ENCODE measurements around the gene PEBP1. TPM values are rescaled to one million over a fixed set of nuclear protein-coding genes. Genes with fewer than 3 reads are reported as not detected.
"Not testable (repeated sequence)": the region's sequence is repeated elsewhere in the genome, so short reads cannot be mapped to it uniquely, and the experiment has no call there.

PEBP1 gene
- polyA plus RNA-seq, 1 donor from 2014 or later, result 702 TPM

DNA sequence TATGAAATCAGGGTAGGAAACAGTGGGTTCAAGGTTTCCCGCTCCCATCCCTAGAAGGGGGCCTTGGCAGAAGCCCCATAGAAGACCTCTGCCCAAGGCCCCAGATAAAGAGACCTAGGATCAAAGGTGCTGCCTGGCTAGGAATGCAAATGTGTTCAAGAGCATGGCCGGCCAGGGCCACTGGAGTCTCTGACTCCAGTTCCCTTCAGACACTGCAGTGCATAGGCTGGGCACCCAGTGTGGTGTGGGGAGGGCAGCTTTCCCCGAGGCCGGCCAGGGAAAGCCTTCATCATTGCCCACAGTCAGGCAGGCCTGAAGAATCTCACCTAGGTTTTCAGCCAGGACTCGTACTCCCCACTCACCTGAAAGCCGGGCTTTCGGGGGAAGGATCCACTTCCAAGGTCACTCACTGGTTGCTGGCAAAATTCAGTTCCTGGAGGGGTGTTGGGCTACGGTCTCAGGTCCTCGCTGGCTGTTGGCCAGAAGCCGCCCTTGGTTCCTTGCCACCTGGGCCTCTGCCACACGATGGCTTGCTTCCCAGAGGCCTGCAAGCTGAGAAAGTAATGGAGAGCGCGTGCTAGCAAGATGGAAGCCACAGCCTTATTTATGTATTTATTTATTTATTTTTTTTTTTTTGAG is 9.7 kb upstream of the PEBP1 start:
- Histone ChIP-seq H3K9me2 (ENCODE audit: insufficient read depth, low read length) (no peaks in the 10 kb centered on the region), H3K9me3 (ENCODE audit: low read length) (no peaks in the 10 kb centered on the region), H3K79me2 (replicated peaks; ENCODE audit: insufficient read depth, low read length) (no peaks in the 10 kb centered on the region), H2AFZ (ENCODE audit: low read depth, low read length) (no peak overlapping the region), H3K4me3 (ENCODE audit: low read length) (no peak overlapping the region), H3K4me2 (ENCODE audit: low read length) (no peak overlapping the region), H4K20me1 (ENCODE audit: insufficient read depth) (no peaks in the 10 kb centered on the region), H3K36me3 (ENCODE audit: insufficient read depth, low read length) (no peaks in the 10 kb centered on the region), H3K27ac (ENCODE audit: low read length) (no peak overlapping the region), H3F3A (ENCODE audit: insufficient read depth, low read length, poor library complexity, severe bottlenecking) (no peaks in the 10 kb centered on the region), H3K27me3 (ENCODE audit: insufficient read depth, low read depth, low read length) (no peaks in the 10 kb centered on the region), H3K9ac (ENCODE audit: low read length) (no peak overlapping the region)
- TF ChIP-seq EP300 (conservative IDR thresholded peaks at IDR 0.05; ENCODE audit: poor library complexity, severe bottlenecking) (no peak), RAD21 (conservative IDR thresholded peaks at IDR 0.05) (no peak), EZH2 (IDR thresholded peaks at IDR 0.05; ENCODE audit: borderline replicate concordance, insufficient read depth, low read length, poor library complexity, severe bottlenecking) (no peak), REST (IDR thresholded peaks at IDR 0.05; ENCODE audit: borderline replicate concordance) (no peak), TAF1 (IDR thresholded peaks at IDR 0.05; ENCODE audit: low read depth) (no peak), SMC3 (conservative IDR thresholded peaks at IDR 0.05; ENCODE audit: poor library complexity) (no peak), MXI1 (conservative IDR thresholded peaks at IDR 0.05; ENCODE audit: poor library complexity, severe bottlenecking) (no peak), POLR2AphosphoS5 (IDR thresholded peaks at IDR 0.05) (no peak)
- TF ChIP-seq, protein P1, sequence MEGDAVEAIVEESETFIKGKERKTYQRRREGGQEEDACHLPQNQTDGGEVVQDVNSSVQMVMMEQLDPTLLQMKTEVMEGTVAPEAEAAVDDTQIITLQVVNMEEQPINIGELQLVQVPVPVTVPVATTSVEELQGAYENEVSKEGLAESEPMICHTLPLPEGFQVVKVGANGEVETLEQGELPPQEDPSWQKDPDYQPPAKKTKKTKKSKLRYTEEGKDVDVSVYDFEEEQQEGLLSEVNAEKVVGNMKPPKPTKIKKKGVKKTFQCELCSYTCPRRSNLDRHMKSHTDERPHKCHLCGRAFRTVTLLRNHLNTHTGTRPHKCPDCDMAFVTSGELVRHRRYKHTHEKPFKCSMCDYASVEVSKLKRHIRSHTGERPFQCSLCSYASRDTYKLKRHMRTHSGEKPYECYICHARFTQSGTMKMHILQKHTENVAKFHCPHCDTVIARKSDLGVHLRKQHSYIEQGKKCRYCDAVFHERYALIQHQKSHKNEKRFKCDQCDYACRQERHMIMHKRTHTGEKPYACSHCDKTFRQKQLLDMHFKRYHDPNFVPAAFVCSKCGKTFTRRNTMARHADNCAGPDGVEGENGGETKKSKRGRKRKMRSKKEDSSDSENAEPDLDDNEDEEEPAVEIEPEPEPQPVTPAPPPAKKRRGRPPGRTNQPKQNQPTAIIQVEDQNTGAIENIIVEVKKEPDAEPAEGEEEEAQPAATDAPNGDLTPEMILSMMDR (IDR thresholded peaks at IDR 0.05; ENCODE audit: poor library complexity, severe bottlenecking), result no peak

- no peaks in the 10 kb centered on the region for H3F3A ChIP-seq (ENCODE audit: insufficient read depth, low read length, poor library complexity, severe bottlenecking)
- no peak overlapping the region for H3K4me3 ChIP-seq (ENCODE audit: low read length)
- H3K79me2 ChIP-seq (replicated peaks; ENCODE audit: insufficient read depth, low read length), result no peaks in the 10 kb centered on the region
- H3K9me3 ChIP-seq (ENCODE audit: low read length), result no peaks in the 10 kb centered on the region
- no peak overlapping the region for H3K4me2 ChIP-seq (ENCODE audit: low read length)
- H3K36me3 ChIP-seq (ENCODE audit: insufficient read depth, low read length), result no peaks in the 10 kb centered on the region
- no peak overlapping the region for H2AFZ ChIP-seq (ENCODE audit: low read depth, low read length)
- H3K9me2 ChIP-seq (ENCODE audit: insufficient read depth, low read length), result no peaks in the 10 kb centered on the region
- no peak for TF ChIP-seq RAD21 (conservative IDR thresholded peaks at IDR 0.05)
- TF ChIP-seq POLR2AphosphoS5 (IDR thresholded peaks at IDR 0.05), result no peak
- no peak for TF ChIP-seq EZH2 (IDR thresholded peaks at IDR 0.05; ENCODE audit: borderline replicate concordance, insufficient read depth, low read length, poor library complexity, severe bottlenecking)
- no peak for TF ChIP-seq SMC3 (conservative IDR thresholded peaks at IDR 0.05; ENCODE audit: poor library complexity)
- no peak for TF ChIP-seq EP300 (conservative IDR thresholded peaks at IDR 0.05; ENCODE audit: poor library complexity, severe bottlenecking)
- TF ChIP-seq MXI1 (conservative IDR thresholded peaks at IDR 0.05; ENCODE audit: poor library complexity, severe bottlenecking), result no peak
- TF ChIP-seq, protein P1 (IDR thresholded peaks at IDR 0.05; ENCODE audit: poor library complexity, severe bottlenecking), result no peak
- no peak for TF ChIP-seq TAF1 (IDR thresholded peaks at IDR 0.05; ENCODE audit: low read depth)
- TF ChIP-seq REST (IDR thresholded peaks at IDR 0.05; ENCODE audit: borderline replicate concordance), result no peak
- H4K20me1 ChIP-seq (ENCODE audit: insufficient read depth), result no peaks in the 10 kb centered on the region
- no peaks in the 10 kb centered on the region for H3K27me3 ChIP-seq (ENCODE audit: insufficient read depth, low read depth, low read length)
- H3K27ac ChIP-seq (ENCODE audit: low read length), result no peak overlapping the region
- no peak overlapping the region for H3K9ac ChIP-seq (ENCODE audit: low read length)
Measured at GRCh38 chr12:118127867-118128266, 8.1 kb upstream of the PEBP1 start.

- H3K9me3 ChIP-seq (ENCODE audit: low read length); H3K27ac ChIP-seq (ENCODE audit: low read length); H3K4me3 ChIP-seq (ENCODE audit: low read length); H3K79me2 ChIP-seq (replicated peaks; ENCODE audit: insufficient read depth, low read length); H4K20me1 ChIP-seq (ENCODE audit: insufficient read depth); H3K4me2 ChIP-seq (ENCODE audit: low read length); H3K36me3 ChIP-seq (ENCODE audit: insufficient read depth, low read length); H3F3A ChIP-seq (ENCODE audit: insufficient read depth, low read length, poor library complexity, severe bottlenecking); H2AFZ ChIP-seq (ENCODE audit: low read depth, low read length); H3K9me2 ChIP-seq (ENCODE audit: insufficient read depth, low read length); H3K27me3 ChIP-seq (ENCODE audit: insufficient read depth, low read depth, low read length); H3K9ac ChIP-seq (ENCODE audit: low read length): not testable (repeated sequence)
Measured at GRCh38 chr12:118129436-118129835, 6.5 kb upstream of the PEBP1 start.
